Thyroid gland (tissue), 4 donors: ENCODE results near the gene ATP6V0D1. TPM values are rescaled to one million over a fixed set of nuclear protein-coding genes. Genes with fewer than 3 reads are reported as not detected.

ENCODE experiments used
- DNase-seq, 2 donors: peaks; one replicate each; pipeline ENCODE4 v3.0.0-alpha.2; 2019
- H3K27ac ChIP-seq, 3 donors: fragments of 200-600 bp; sonication (generic); 1 replicate in 2 of 3; 2 replicates in 1 of 3; pipeline ENCODE4 v1.5.1; 2016 to 2019; ENCODE audit warnings: mild to moderate bottlenecking in 1 of 3, moderate library complexity in 1 of 3
- H3K27me3 ChIP-seq: fragments of 200-600 bp; sonication (generic); one replicate; pipeline ENCODE4 v1.5.1; 2019
- H3K36me3 ChIP-seq, 2 donors: fragments of 200-600 bp; sonication (generic); one replicate each; pipeline ENCODE4 v1.5.1; 2016 to 2019
- H3K4me1 ChIP-seq, 2 donors: fragments of 200-600 bp; sonication (generic); one replicate each; pipeline ENCODE4 v1.5.1; 2017 to 2019
- H3K4me3 ChIP-seq, 3 donors: fragments of 200-600 bp; sonication (generic); replicated peaks in 1 of 3; 1 replicate in 2 of 3; 2 replicates in 1 of 3; pipeline ENCODE4 v1.5.1; 2016; ENCODE audit warnings: mild to moderate bottlenecking in 1 of 3
- H3K9me3 ChIP-seq: fragments of 200-600 bp; sonication (generic); one replicate; pipeline ENCODE4 v1.5.1; 2017
- POLR2A ChIP-seq, 2 donors: fragments of 450-650 bp; IDR thresholded peaks; one replicate each; pipeline ENCODE4 v1.6.1; 2017; ENCODE audit warnings: antibody characterized with exemption in 2 of 2, mild to moderate bottlenecking in 2 of 2, moderate library complexity in 1 of 2
- WGBS, 2 donors: methylation state at CpG; one replicate each; pipeline ENCODE4 v1.1.5; 2017; 5-methylcytosine and 5-hydroxymethylcytosine counted together
- intact Hi-C: fragments of 100-400 bp; cut with DNase I; formaldehyde crosslinking; loops from one replicate; pipeline ENCODE4 v1.15.1; 2023
- total RNA-seq, 4 donors: library from RNA; depleted of rRNA; stranded (reverse); fragments of >200 nt; gene quantifications; one replicate each; pipeline ENCODE4 v1.2.3, GENCODE V29; 2016
- TF ChIP-seq, protein P1 (sequence below), 6 experiments: fragments of 200-600 bp in 3 of 6; fragments of 450-650 bp in 3 of 6; sonication (generic) in 3 of 6; IDR thresholded peaks; one replicate each; pipeline ENCODE4 v1.5.1; 2016 to 2019; ENCODE audit warnings: antibody characterized with exemption in 6 of 6, mild to moderate bottlenecking in 2 of 6, inconsistent platforms in 1 of 6, moderate library complexity in 1 of 6

The ATP6V0D1 gene
- total RNA-seq, 4 donors from 2014 or later, result 110 to 238 (median 142) TPM

DNA sequence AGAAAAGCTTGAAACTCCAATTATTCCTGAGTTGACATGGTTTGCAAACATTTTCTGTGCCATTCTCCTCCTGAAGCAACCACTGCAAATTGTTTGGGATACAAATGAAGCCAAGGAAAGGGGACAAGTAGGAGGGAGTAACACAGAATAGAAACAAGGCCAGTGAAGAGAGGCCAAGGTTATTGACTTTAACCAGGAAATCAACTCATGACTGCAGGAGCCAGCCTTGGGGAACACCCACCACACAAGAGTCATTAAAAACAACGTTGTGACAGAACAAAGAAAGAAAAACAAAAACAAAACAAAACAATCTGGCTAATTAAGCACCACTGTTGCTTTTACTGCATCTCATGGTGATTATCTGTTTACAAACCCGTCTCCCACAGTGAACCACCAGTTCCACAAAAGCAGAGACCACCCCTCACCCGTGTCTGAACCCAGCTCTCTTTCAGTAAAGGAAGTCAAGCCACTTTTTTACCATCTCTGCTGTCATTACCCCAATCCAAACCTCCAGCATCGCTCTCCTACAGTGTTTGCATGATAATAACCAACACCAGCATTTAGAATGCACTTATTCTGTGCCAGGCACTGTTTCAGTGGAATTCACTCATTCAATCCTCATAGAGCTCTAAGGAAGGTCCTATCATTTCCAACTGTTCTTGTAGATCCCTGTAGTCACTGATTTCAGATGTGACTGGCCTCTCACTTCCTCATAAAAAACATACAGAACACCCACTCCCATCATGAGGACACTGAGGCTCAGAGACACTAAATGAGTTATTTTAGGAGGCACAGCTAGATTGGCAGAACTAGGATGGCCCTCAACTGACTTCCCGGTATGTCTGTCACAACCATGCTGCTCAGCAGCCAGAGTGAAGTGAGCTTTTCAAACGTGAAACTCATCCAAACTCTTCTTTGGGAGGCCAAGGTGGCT lies 66.7 kb downstream of the ATP6V0D1 start:
- intact Hi-C loops, result no loop called here
- DNase-seq, result peak in 1 of 2 donors; percentile 47
- H3K4me1 ChIP-seq, result peaks cover 34 to 38% of the 10 kb centered on the region in 2 donors
- 38 to 46% methylated on average over 6 of the region's 6 CpGs for WGBS, 2 donors
- H3K4me3 ChIP-seq, result no peak overlapping the region
- TF ChIP-seq, protein P1, sequence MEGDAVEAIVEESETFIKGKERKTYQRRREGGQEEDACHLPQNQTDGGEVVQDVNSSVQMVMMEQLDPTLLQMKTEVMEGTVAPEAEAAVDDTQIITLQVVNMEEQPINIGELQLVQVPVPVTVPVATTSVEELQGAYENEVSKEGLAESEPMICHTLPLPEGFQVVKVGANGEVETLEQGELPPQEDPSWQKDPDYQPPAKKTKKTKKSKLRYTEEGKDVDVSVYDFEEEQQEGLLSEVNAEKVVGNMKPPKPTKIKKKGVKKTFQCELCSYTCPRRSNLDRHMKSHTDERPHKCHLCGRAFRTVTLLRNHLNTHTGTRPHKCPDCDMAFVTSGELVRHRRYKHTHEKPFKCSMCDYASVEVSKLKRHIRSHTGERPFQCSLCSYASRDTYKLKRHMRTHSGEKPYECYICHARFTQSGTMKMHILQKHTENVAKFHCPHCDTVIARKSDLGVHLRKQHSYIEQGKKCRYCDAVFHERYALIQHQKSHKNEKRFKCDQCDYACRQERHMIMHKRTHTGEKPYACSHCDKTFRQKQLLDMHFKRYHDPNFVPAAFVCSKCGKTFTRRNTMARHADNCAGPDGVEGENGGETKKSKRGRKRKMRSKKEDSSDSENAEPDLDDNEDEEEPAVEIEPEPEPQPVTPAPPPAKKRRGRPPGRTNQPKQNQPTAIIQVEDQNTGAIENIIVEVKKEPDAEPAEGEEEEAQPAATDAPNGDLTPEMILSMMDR (IDR thresholded peaks at IDR 0.05), result no peak
- no peak for TF ChIP-seq POLR2A (IDR thresholded peaks at IDR 0.05)
- H3K36me3 ChIP-seq, result no peaks in the 10 kb centered on the region
- no peaks in the 10 kb centered on the region for H3K27me3 ChIP-seq
- peak overlapping the region; percentile 81 to 96 (median 93) for H3K27ac ChIP-seq
- H3K9me3 ChIP-seq, result no peaks in the 10 kb centered on the region

DNA sequence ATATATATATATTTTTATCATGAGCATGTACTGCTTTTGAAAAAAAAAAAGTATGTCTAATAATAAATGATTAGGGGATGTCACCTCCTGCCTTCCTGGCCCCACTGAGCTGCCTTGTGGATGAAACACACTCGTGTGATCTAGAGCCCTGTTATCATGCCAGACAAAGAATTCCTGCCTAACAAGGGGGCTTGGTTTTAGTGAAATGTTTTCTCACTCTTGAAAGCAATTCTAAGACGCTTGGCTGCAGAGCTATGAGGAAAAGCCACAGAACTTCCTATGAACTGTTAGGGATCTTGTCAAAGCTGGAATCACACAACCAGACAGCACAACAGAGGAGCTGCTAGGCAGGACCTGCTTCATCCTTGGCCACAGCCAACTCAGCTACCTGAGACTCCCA lies 68.7 kb downstream of the ATP6V0D1 start:
- DNase-seq, result peak in 1 of 2 donors; percentile 59
- Histone ChIP-seq H3K36me3 (no peaks in the 10 kb centered on the region), H3K27me3 (no peaks in the 10 kb centered on the region), H3K9me3 (no peaks in the 10 kb centered on the region), H3K4me1 (peaks cover 34 to 38% of the 10 kb centered on the region in 2 donors), H3K27ac (peak overlapping the region; percentile 81 to 96 (median 93)), H3K4me3 (no peak overlapping the region)
- TF ChIP-seq POLR2A (IDR thresholded peaks at IDR 0.05), result no peak
- TF ChIP-seq, protein P1 (IDR thresholded peaks at IDR 0.05), result no peak
- intact Hi-C loops, result no loop called here
- 20 to 28% methylated on average over 2 of the region's 2 CpGs for WGBS, 2 donors

DNA sequence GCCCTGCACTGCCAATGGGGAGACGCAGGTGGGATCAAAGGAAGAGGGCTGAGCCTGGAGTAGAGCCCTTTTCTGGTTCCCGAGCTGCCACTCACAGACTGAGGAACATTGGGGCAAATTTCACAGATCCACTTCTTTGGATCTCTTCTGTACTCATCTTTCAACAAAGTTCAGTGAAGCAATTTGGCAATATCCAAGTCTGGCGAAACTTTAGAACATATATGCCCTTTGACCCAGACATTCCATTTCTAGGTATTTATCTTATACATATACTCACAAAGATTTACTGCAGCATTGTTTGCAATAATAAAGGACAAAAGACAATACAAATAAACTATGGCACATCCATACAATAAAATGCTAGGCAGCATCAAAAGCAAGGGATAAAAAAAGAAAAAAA lies 69.6 kb downstream of the ATP6V0D1 start:
- intact Hi-C loops, result no loop called here
- Histone ChIP-seq H3K27ac (no peak overlapping the region), H3K36me3 (no peaks in the 10 kb centered on the region), H3K27me3 (no peaks in the 10 kb centered on the region), H3K4me3 (no peak overlapping the region), H3K4me1 (peaks cover 30 to 38% of the 10 kb centered on the region in 2 donors), H3K9me3 (no peaks in the 10 kb centered on the region)
- TF ChIP-seq POLR2A (IDR thresholded peaks at IDR 0.05), result no peak
- TF ChIP-seq, protein P1 (IDR thresholded peaks at IDR 0.05), result no peak
- DNase-seq, result no peak
- 88 to 95% methylated on average over 3 of the region's 3 CpGs for WGBS, 2 donors

DNA sequence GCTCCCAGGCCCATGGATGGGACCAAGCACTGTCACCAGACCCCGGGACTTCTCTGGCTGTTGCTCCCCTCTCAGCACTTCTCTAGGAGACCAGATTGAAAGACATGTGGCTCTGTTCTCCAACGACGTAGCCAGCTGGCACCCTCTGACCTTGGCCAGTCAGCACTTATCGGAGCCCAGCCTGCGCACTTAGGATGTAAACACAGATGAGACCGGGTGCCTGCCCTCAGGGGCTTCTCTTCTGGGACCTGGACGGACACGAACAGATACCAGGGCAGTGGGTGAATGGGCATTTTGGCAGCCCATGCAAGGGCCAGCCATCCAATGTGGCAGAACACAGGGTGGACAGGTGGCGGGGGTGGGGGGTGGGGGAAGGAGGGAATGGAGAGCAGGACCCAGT lies 71.3 kb downstream of the ATP6V0D1 start:
- WGBS, 2 donors, result 86 to 93% methylated on average over 6 to 9 of the region's 9 CpGs
- no peak overlapping the region for H3K27ac ChIP-seq
- intact Hi-C loops, result no loop called here
- H3K27me3 ChIP-seq, result no peaks in the 10 kb centered on the region
- no peak for TF ChIP-seq POLR2A (IDR thresholded peaks at IDR 0.05)
- TF ChIP-seq, protein P1 (IDR thresholded peaks at IDR 0.05), result no peak
- H3K9me3 ChIP-seq, result no peaks in the 10 kb centered on the region
- peaks cover 21 to 37% of the 10 kb centered on the region in 2 donors for H3K4me1 ChIP-seq
- DNase-seq, result no peak
- H3K4me3 ChIP-seq, result no peak overlapping the region
- no peaks in the 10 kb centered on the region for H3K36me3 ChIP-seq
